ENCODE results near the gene KCNK4.

DNA sequence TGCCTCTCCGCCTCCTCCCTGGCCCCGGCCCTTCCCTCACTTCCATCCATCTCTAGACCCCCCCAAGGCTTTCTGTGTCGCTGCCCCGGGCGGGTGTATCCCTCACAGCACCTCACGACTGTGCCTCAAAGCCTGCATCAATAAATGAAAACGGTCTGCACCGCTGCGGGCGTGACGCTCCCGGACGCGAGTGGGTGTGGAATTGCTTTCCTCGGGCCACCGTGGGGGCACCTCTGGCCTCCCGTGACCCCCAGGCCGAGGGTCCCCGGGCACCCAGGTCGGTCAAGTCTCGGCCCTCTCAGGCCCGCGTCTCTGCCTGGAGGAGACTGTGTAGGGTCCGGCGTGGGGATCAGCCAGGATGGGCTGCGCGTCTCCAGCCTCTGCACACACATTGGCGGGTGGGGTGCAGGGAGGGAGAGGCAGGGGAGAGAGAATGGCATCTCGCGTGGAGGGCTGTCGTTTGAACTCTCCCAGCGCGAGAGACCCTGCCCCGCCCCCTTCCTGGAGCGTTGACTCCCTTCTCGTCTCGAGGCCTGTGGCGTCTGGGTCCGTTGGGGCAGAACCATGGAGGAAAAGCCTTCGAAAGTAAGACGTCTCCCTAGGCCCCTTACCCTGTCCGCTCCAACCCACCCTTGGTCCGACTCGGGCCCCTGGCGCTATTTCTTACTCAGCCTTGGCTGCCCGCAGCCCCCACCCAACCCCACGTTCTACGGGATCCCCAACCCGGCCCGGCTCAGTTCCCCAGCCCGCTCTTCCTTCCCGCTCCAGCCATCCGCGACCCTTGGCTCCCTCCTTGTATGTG is 8.9 kb downstream of the KCNK4 start, which contains the start of gene CATSPERZ:
- TF ChIP-seq, protein P1, sequence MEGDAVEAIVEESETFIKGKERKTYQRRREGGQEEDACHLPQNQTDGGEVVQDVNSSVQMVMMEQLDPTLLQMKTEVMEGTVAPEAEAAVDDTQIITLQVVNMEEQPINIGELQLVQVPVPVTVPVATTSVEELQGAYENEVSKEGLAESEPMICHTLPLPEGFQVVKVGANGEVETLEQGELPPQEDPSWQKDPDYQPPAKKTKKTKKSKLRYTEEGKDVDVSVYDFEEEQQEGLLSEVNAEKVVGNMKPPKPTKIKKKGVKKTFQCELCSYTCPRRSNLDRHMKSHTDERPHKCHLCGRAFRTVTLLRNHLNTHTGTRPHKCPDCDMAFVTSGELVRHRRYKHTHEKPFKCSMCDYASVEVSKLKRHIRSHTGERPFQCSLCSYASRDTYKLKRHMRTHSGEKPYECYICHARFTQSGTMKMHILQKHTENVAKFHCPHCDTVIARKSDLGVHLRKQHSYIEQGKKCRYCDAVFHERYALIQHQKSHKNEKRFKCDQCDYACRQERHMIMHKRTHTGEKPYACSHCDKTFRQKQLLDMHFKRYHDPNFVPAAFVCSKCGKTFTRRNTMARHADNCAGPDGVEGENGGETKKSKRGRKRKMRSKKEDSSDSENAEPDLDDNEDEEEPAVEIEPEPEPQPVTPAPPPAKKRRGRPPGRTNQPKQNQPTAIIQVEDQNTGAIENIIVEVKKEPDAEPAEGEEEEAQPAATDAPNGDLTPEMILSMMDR (IDR thresholded peaks at IDR 0.05; ENCODE audit: insufficient read depth, low read length) = no peak
- TF ChIP-seq POLR2AphosphoS5 (IDR thresholded peaks at IDR 0.05; ENCODE audit: low read depth) = no peak
- TF ChIP-seq, protein P2, sequence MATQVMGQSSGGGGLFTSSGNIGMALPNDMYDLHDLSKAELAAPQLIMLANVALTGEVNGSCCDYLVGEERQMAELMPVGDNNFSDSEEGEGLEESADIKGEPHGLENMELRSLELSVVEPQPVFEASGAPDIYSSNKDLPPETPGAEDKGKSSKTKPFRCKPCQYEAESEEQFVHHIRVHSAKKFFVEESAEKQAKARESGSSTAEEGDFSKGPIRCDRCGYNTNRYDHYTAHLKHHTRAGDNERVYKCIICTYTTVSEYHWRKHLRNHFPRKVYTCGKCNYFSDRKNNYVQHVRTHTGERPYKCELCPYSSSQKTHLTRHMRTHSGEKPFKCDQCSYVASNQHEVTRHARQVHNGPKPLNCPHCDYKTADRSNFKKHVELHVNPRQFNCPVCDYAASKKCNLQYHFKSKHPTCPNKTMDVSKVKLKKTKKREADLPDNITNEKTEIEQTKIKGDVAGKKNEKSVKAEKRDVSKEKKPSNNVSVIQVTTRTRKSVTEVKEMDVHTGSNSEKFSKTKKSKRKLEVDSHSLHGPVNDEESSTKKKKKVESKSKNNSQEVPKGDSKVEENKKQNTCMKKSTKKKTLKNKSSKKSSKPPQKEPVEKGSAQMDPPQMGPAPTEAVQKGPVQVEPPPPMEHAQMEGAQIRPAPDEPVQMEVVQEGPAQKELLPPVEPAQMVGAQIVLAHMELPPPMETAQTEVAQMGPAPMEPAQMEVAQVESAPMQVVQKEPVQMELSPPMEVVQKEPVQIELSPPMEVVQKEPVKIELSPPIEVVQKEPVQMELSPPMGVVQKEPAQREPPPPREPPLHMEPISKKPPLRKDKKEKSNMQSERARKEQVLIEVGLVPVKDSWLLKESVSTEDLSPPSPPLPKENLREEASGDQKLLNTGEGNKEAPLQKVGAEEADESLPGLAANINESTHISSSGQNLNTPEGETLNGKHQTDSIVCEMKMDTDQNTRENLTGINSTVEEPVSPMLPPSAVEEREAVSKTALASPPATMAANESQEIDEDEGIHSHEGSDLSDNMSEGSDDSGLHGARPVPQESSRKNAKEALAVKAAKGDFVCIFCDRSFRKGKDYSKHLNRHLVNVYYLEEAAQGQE (IDR thresholded peaks at IDR 0.05; ENCODE audit: insufficient replicate concordance, low read depth) = no peak
- TF ChIP-seq GABPA (IDR thresholded peaks at IDR 0.05; ENCODE audit: low read depth) = no peak
- no peak for TF ChIP-seq SPI1 (IDR thresholded peaks at IDR 0.05; ENCODE audit: borderline replicate concordance, low read depth)

Data from HL-60 (cell line).